ENCODE results near the gene NACC2.

DNA sequence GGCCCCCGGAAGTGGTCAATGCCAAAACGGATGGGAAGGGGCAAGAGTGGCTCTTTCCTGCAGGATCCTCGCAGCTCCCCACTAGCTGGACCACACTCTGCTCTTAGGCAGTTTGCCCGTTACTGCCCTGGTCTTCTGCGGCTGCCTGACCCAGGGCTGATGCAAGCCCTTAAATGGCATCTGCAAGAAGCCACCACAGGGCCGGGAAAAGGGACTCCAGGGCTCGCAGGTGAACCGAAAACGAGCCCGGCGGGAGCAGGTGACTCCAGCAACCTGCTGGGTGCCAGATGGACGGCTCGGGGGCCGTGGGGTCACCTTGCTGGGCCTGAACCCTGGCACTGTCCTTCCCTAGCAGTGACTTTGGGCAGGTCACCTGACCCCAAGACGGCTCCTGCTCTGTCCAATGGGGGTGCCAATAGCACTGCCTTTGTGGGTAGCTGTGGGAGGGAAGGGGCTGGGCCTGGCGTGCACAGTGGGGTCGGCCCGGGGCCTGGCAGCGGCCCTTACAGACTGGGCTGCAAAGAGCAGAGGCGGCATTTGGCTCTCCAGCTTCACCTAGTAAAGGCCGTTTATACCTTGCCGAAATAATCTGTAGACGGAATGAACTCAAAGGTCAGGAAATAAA, 22.3 kb upstream of the NACC2 start:
- TF ChIP-seq, protein P1, sequence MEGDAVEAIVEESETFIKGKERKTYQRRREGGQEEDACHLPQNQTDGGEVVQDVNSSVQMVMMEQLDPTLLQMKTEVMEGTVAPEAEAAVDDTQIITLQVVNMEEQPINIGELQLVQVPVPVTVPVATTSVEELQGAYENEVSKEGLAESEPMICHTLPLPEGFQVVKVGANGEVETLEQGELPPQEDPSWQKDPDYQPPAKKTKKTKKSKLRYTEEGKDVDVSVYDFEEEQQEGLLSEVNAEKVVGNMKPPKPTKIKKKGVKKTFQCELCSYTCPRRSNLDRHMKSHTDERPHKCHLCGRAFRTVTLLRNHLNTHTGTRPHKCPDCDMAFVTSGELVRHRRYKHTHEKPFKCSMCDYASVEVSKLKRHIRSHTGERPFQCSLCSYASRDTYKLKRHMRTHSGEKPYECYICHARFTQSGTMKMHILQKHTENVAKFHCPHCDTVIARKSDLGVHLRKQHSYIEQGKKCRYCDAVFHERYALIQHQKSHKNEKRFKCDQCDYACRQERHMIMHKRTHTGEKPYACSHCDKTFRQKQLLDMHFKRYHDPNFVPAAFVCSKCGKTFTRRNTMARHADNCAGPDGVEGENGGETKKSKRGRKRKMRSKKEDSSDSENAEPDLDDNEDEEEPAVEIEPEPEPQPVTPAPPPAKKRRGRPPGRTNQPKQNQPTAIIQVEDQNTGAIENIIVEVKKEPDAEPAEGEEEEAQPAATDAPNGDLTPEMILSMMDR (IDR thresholded peaks at IDR 0.05; ENCODE audit: insufficient read depth, low read depth, low read length), result no peak
- no peak for TF ChIP-seq EZH2 (IDR thresholded peaks at IDR 0.05; ENCODE audit: insufficient read depth, low read length)

All from astrocyte (in vitro differentiated cells and primary cell).